ENCODE data around the gene PPFIA3. TPM values are rescaled to one million over a fixed set of nuclear protein-coding genes. Genes with fewer than 3 reads are reported as not detected.

PPFIA3 gene
- total and polyA plus RNA-seq, 2 of the 8 experiments (the other 6 are each of a cell fraction or from before 2014, with no cell fraction given), result 15.9 to 25.3 TPM

- Histone ChIP-seq H2BK120ac (replicated peaks; ENCODE audit: low read depth, low read length) (no peak overlapping the region), H4K5ac (ENCODE audit: insufficient read length, low read depth, low read length) (no peak overlapping the region), H3K79me2 (ENCODE audit: control insufficient read depth in 1 of 2, insufficient read depth in 2 of 2, low read length in 2 of 2) (no peaks in the 10 kb centered on the region), H3K23ac (ENCODE audit: insufficient read length) (no peak overlapping the region), H3K9ac (replicated peaks in 1 of 4; ENCODE audit: extremely low read depth in 1 of 4, low read depth in 3 of 4, low read length in 3 of 4) (no peak overlapping the region), H3K23me2 (ENCODE audit: low read depth, low read length) (peaks cover 6% of the 10 kb centered on the region; the same call in 1 of the 2 replicates), H4K8ac (ENCODE audit: extremely low read depth, insufficient read depth, low read length) (no peak overlapping the region), H2BK20ac (ENCODE audit: low read length) (no peak overlapping the region), H3K4me3 (ENCODE audit: extremely low read depth in 1 of 4, insufficient read depth in 2 of 4, low read depth in 3 of 4, low read length in 4 of 4) (no peak overlapping the region), H3K4ac (replicated peaks; ENCODE audit: insufficient read length, low read depth, low read length) (no peak overlapping the region), H3K4me1 (replicated peaks in 1 of 4; ENCODE audit: control insufficient read depth in 3 of 4, insufficient read depth in 4 of 4, low read length in 3 of 4) (peaks cover 0 to 2% (median 0%) of the 10 kb centered on the region in 4 experiments; a peak in 1 of 7 replicates), H2BK5ac (ENCODE audit: low read depth, low read length) (no peak overlapping the region), H3K14ac (ENCODE audit: insufficient read length) (no peak overlapping the region), H4K91ac (replicated peaks; ENCODE audit: insufficient read length, low read length) (no peak overlapping the region), H4K20me1 (replicated peaks in 1 of 2; ENCODE audit: control insufficient read depth in 1 of 2, insufficient read depth in 2 of 2, low read length in 2 of 2) (peaks cover 0 to 1% of the 10 kb centered on the region in 2 experiments), H3K27me3 (replicated peaks in 1 of 4; ENCODE audit: control insufficient read depth in 3 of 4, extremely low read depth in 1 of 4, insufficient read depth in 3 of 4, low read length in 3 of 4) (no peaks in the 10 kb centered on the region), H2AK5ac (ENCODE audit: low read depth, low read length) (no peak overlapping the region), H3K4me2 (ENCODE audit: insufficient read depth in 1 of 2, low read depth in 2 of 2, low read length in 2 of 2) (no peak overlapping the region), H3K79me1 (ENCODE audit: low read depth, low read length) (no peaks in the 10 kb centered on the region; the same call in 1 of the 2 replicates), H3K56ac (replicated peaks; ENCODE audit: insufficient read length, low read depth, low read length) (no peak overlapping the region), H2BK12ac (ENCODE audit: low read depth, low read length) (no peak overlapping the region), H3K9me3 (ENCODE audit: insufficient read depth in 2 of 2, low read depth in 1 of 2, low read length in 1 of 2) (no peaks in the 10 kb centered on the region), H2AFZ (ENCODE audit: low read length) (no peak overlapping the region), H3K27ac (ENCODE audit: low read depth, low read length) (no peak overlapping the region), H3K18ac (ENCODE audit: extremely low read depth, low read length) (no peak overlapping the region), H2BK15ac (ENCODE audit: low read length) (no peak overlapping the region), H3K36me3 (ENCODE audit: control insufficient read depth in 2 of 4, insufficient read depth in 4 of 4, low read length in 3 of 4) (no peaks in the 10 kb centered on the region)
- ChIA-PET POLR2A (ENCODE audit: partially characterized antibody) (interaction anchor here (2.3 kb wide), 1 partner anchor 8 kb away, joined by 7 read pairs; no protein-coding TSS in a partner anchor), CTCF (ENCODE audit: partially characterized antibody) (interaction anchor here (0.7 to 7.0 kb wide), 6 partner anchors 8 to 188 kb away, joined by 3 to 66 read pairs (median 4); no protein-coding TSS in a partner anchor)
- DNase-seq (ENCODE audit: low read depth in 1 of 2, low spot score in 2 of 2) (no peak), FAIRE-seq (no peak)
- TF ChIP-seq KDM4A (IDR thresholded peaks at IDR 0.05; ENCODE audit: low read depth, low read length, severe bottlenecking) (no peak), RBBP5 (IDR thresholded peaks at IDR 0.05; ENCODE audit: borderline replicate concordance, low read depth, low read length) (no peak), YY1 (IDR thresholded peaks at IDR 0.05; ENCODE audit: low read depth, low read length) (no peak), EGR1 (IDR thresholded peaks at IDR 0.05; ENCODE audit: borderline replicate concordance, low read depth, low read length) (no peak), POLR2A (IDR thresholded peaks at IDR 0.05; ENCODE audit: control extremely low read depth in 1 of 2, low read depth in 2 of 2, low read length in 2 of 2) (no peak), FOSL1 (IDR thresholded peaks at IDR 0.05; ENCODE audit: insufficient read depth, low read depth, low read length) (no peak), KDM5A (IDR thresholded peaks at IDR 0.05; ENCODE audit: low read length) (no peak)
- 85% methylated on average over 5 of the region's 5 CpGs; no CpG with 5 or more reads in 1 of the 2 experiments for WGBS, 2 experiments (ENCODE audit: extremely low coverage in 1 of 2, insufficient coverage in 1 of 2, insufficient read length in 1 of 2, insufficient replicate concordance in 2 of 2, low coverage in 1 of 2, low lambda C conversion rate in 2 of 2, missing lambda C conversion rate in 1 of 2)
Observed at GRCh38 chr19:49186108-49186507, 66.8 kb downstream of the PPFIA3 start.

All from H1 (cell line).